Calu3 (cell line): Measurements from ENCODE around the gene DNAJC25. TPM values are rescaled to one million over a fixed set of nuclear protein-coding genes. Genes with fewer than 3 reads are reported as not detected.
A peak's percentile ranks its signal among the peaks of the same experiment; 100 is the strongest.

Experiments
- BruUV-seq: library from RNA; stranded (reverse); fragments of 400-500 nt; replicated peaks from 2 replicates; lab custom pipeline; 2021; lab: Mats Ljungman, UMichigan
- CTCF ChIA-PET: fragments of 300-600 bp; sonication (Branson Sonifier 250); formaldehyde crosslinking; loops from one replicate; lab custom pipeline; 2022; ENCODE audit warnings: antibody characterized with exemption; lab: Charles Lee
- DNase-seq: peaks from one replicate; pipeline ENCODE4 v3.0.0; 2022
- H3K27ac Mint-ChIP-seq: one replicate; pipeline ENCODE4 v1.8.0; 2022; ENCODE audit warnings: mixed read lengths; ENCODE audit not compliant: unreplicated experiment
- H3K27me3 Mint-ChIP-seq: one replicate; pipeline ENCODE4 v1.8.0; 2022; ENCODE audit warnings: mixed read lengths; ENCODE audit not compliant: unreplicated experiment
- H3K36me3 Mint-ChIP-seq: one replicate; pipeline ENCODE4 v1.8.0; 2022; ENCODE audit warnings: mild to moderate bottlenecking, moderate library complexity, mixed read lengths; ENCODE audit not compliant: insufficient read depth, unreplicated experiment
- H3K4me1 Mint-ChIP-seq: one replicate; pipeline ENCODE4 v1.8.0; 2022; ENCODE audit warnings: mild to moderate bottlenecking, low read depth, mixed read lengths; ENCODE audit not compliant: unreplicated experiment
- H3K4me3 Mint-ChIP-seq: one replicate; pipeline ENCODE4 v1.8.0; 2022; ENCODE audit warnings: mild to moderate bottlenecking, low read depth, moderate library complexity, mixed read lengths; ENCODE audit not compliant: unreplicated experiment
- H3K9me3 Mint-ChIP-seq: one replicate; pipeline ENCODE4 v1.8.0; 2022; ENCODE audit warnings: low read depth, mixed read lengths; ENCODE audit not compliant: unreplicated experiment
- CTCF ChIP-seq: fragments of 200-600 bp; IDR thresholded peaks from one replicate; pipeline ENCODE4 v1.8.0; 2022; ENCODE audit warnings: antibody characterized with exemption; ENCODE audit not compliant: unreplicated experiment
- intact Hi-C: fragments of 100-400 bp; cut with micrococcal nuclease; formaldehyde crosslinking; loops from one replicate; pipeline ENCODE4 v1.10.0; 2022; ENCODE audit not compliant: unreplicated experiment
- total RNA-seq: library from RNA; stranded (reverse); gene quantifications from 2 replicates; pipeline ENCODE4 v1.2.3, GENCODE V29; 2022

Gene DNAJC25
- total RNA-seq, 1 experiment from 2014 or later, result 6.3 TPM

- no peak for TF ChIP-seq CTCF
- intact Hi-C loops, result no loop called here
- Mint-ChIP-seq H3K27ac (no peak overlapping the region), H3K36me3 (peaks cover 22% of the 10 kb centered on the region), H3K4me1 (peaks cover 31% of the 10 kb centered on the region), H3K27me3 (no peaks in the 10 kb centered on the region), H3K4me3 (no peak overlapping the region), H3K9me3 (no peaks in the 10 kb centered on the region)
- CTCF ChIA-PET, result no interaction called here
- DNase-seq, result no peak
- BruUV-seq, result no TSS peak
Measured at GRCh38 chr9:111601237-111602018, 29.7 kb upstream of the DNAJC25 start.

GRCh38 chr9:111603041-111603440, 28.1 kb upstream of the DNAJC25 start:
- Mint-ChIP-seq H3K36me3 (peaks cover 18% of the 10 kb centered on the region), H3K4me3 (no peak overlapping the region), H3K4me1 (peaks cover 31% of the 10 kb centered on the region), H3K9me3 (no peaks in the 10 kb centered on the region), H3K27me3 (no peaks in the 10 kb centered on the region), H3K27ac (no peak overlapping the region)
- no peak for TF ChIP-seq CTCF
- CTCF ChIA-PET, result no interaction called here
- intact Hi-C loops, result no loop called here
- no TSS peak for BruUV-seq
- no peak for DNase-seq

GRCh38 chr9:111604054-111604615, 27.0 kb upstream of the DNAJC25 start:
- H3K27ac Mint-ChIP-seq, result no peak overlapping the region
- H3K9me3 Mint-ChIP-seq, result no peaks in the 10 kb centered on the region
- no TSS peak for BruUV-seq
- CTCF ChIA-PET, result interaction anchor here (1.0 to 1.2 kb wide), 2 partner anchors 9 to 17 kb away, joined by 4 to 8 read pairs; no protein-coding TSS in a partner anchor
- no peaks in the 10 kb centered on the region for H3K27me3 Mint-ChIP-seq
- no peak for DNase-seq
- intact Hi-C loops, result no loop called here
- H3K4me3 Mint-ChIP-seq, result no peak overlapping the region
- no peak for TF ChIP-seq CTCF
- H3K36me3 Mint-ChIP-seq, result peaks cover 7% of the 10 kb centered on the region
- peaks cover 31% of the 10 kb centered on the region for H3K4me1 Mint-ChIP-seq

- TF ChIP-seq CTCF, result no peak
- intact Hi-C loops, result no loop called here
- no peak overlapping the region for H3K4me3 Mint-ChIP-seq
- no peaks in the 10 kb centered on the region for H3K27me3 Mint-ChIP-seq
- no TSS peak for BruUV-seq
- CTCF ChIA-PET, result interaction anchor here (0.5 to 1.4 kb wide), 4 partner anchors 8 to 16 kb away, joined by 4 to 8 read pairs (median 6); no protein-coding TSS in a partner anchor
- DNase-seq, result no peak
- peaks cover 31% of the 10 kb centered on the region for H3K4me1 Mint-ChIP-seq
- no peaks in the 10 kb centered on the region for H3K36me3 Mint-ChIP-seq
- no peaks in the 10 kb centered on the region for H3K9me3 Mint-ChIP-seq
- H3K27ac Mint-ChIP-seq, result peak overlapping the region; percentile 21
Measured at GRCh38 chr9:111605041-111605559, 26.0 kb upstream of the DNAJC25 start.
